ENCODE measurements around the gene IL19. TPM values are rescaled to one million over a fixed set of nuclear protein-coding genes. Genes with fewer than 3 reads are reported as not detected.

IL19 gene
- total RNA-seq, 1 experiment from 2014 or later = not detected

DNA sequence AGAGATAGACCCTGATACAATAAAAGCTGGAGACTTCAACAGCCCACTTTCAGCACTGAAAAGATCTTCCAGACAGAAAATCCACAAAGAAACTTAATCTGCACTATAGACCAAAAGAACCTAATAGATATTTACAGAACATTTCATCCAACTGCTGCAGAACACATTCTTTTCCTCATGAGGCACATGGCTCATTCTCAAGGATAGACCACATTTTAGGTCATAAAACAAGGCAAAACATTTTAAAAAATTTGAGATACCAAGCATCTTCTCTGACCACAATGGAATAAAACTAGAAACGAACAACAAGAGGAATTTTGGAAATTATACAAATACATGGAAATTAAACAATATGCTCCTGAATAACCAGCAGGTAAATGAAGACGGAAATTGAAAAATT is 79.8 kb downstream of the IL19 start:
- Histone ChIP-seq H3K27ac (ENCODE audit: insufficient read length, low read depth, low read length) (no peak overlapping the region), H2BK120ac (ENCODE audit: low read depth, low read length, poor library complexity, severe bottlenecking) (no peak overlapping the region), H2AK5ac (ENCODE audit: insufficient read length, low read length) (no peak overlapping the region), H3K27me3 (ENCODE audit: insufficient read depth, low read length) (no peaks in the 10 kb centered on the region), H3K4ac (ENCODE audit: low read depth, low read length) (no peak overlapping the region), H4K91ac (ENCODE audit: insufficient read length, low read depth, low read length) (no peak overlapping the region), H2BK15ac (ENCODE audit: low read depth, low read length) (no peak overlapping the region), H3K9me3 (ENCODE audit: control insufficient read depth, low read depth, low read length) (no peaks in the 10 kb centered on the region), H3K79me2 (ENCODE audit: insufficient read depth, low read length) (no peaks in the 10 kb centered on the region), H2AFZ (ENCODE audit: low read length) (no peak overlapping the region), H3K23me2 (ENCODE audit: insufficient read length, low read depth, low read length, poor library complexity, severe bottlenecking) (no peaks in the 10 kb centered on the region), H4K8ac (replicated peaks; ENCODE audit: insufficient read length, low read depth, low read length) (no peak overlapping the region), H3K79me1 (ENCODE audit: insufficient read depth, low read depth, low read length, poor library complexity, severe bottlenecking) (no peaks in the 10 kb centered on the region), H4K20me1 (ENCODE audit: control insufficient read depth, insufficient read depth, insufficient read length) (no peaks in the 10 kb centered on the region), H3T11ph (ENCODE audit: low read length) (no peak overlapping the region), H3K14ac (ENCODE audit: insufficient read depth, low read length) (no peak overlapping the region), H3K23ac (ENCODE audit: insufficient read length, low read depth, low read length) (no peak overlapping the region), H4K5ac (ENCODE audit: insufficient read length, low read depth, low read length) (no peak overlapping the region), H3K4me1 (ENCODE audit: insufficient read depth, low read length) (no peaks in the 10 kb centered on the region), H3K9ac (ENCODE audit: extremely low read depth, insufficient read length, low read length) (no peak overlapping the region), H2BK5ac (ENCODE audit: insufficient read length, low read length) (no peak overlapping the region), H3K18ac (ENCODE audit: insufficient read length, low read depth, low read length) (no peak overlapping the region), H3K4me2 (ENCODE audit: insufficient read depth, insufficient read length, low read length) (no peak overlapping the region), H2BK12ac (ENCODE audit: insufficient read length, low read depth, low read length) (no peak overlapping the region), H2BK20ac (ENCODE audit: low read depth, low read length, poor library complexity, severe bottlenecking) (no peak overlapping the region), H3K56ac (ENCODE audit: insufficient read length, low read depth, low read length) (no peak overlapping the region)
- H3K27me3 Mint-ChIP-seq (ENCODE audit: low read depth) = peaks cover 20% of the 10 kb centered on the region
- TF ChIP-seq CTCF (conservative IDR thresholded peaks at IDR 0.05) = no peak
- peaks cover 0 to 11% (median 0%) of the 10 kb centered on the region in 3 experiments; a peak in 3 of 7 replicates for H3K36me3 Mint-ChIP-seq (ENCODE audit: insufficient read depth in 1 of 3, low read depth in 3 of 3)
- H3K27ac Mint-ChIP-seq = no peak overlapping the region
- no peak overlapping the region for H3K4me3 Mint-ChIP-seq
- no peak for DNase-seq
- peaks cover 0 to 2% of the 10 kb centered on the region in 2 experiments; a peak in 1 of 4 replicates for H3K4me1 Mint-ChIP-seq
- peaks cover 18 to 24% of the 10 kb centered on the region in 2 experiments for H3K9me3 Mint-ChIP-seq
- no CpG with 5 or more reads among the region's 2 CpGs for WGBS (ENCODE audit: extremely low coverage, insufficient read length, low lambda C conversion rate)

All from H9 (cell line).